Colon (tissue), 2 donors: Measurements from ENCODE around the gene CDH13.

Experiments
- FAIRE-seq: peaks from 2 replicates; lab custom pipeline; 2012; peaks lifted over from hg19 to GRCh38; lab: Jason Lieb, UNC
- donor health status: control.
- donor health status: control.

Gene CDH13

DNA sequence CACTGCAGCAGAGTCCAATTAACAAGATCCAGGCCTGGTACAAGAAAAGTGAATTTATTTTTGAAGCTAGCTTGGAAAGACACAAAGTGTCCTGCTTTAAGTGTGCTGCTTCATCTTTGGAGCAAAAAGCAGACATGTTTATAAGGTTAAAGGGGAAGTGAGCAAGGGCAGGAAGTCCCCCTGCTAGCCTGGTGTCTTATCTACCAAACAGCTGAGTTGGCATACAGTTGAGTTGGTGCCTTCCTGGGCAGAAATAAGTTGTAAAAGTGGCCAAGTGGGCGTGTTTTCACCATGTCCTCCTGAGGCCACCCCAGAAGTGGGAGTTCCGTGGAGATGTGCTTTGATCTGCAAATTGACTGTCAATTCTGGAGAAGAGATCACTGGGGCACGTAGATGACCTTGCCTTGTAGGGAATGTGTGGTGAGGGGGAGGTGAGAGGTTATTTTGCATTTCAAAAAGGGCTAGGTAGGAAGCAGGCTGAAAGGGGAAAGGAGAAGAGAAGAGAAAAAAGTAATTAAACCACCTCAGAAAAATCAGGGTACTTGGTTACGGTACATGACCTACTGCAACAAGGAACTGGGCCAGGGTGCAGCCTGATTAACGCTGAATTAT is 1142.7 kb downstream of the CDH13 start:
- FAIRE-seq = no peak

DNA sequence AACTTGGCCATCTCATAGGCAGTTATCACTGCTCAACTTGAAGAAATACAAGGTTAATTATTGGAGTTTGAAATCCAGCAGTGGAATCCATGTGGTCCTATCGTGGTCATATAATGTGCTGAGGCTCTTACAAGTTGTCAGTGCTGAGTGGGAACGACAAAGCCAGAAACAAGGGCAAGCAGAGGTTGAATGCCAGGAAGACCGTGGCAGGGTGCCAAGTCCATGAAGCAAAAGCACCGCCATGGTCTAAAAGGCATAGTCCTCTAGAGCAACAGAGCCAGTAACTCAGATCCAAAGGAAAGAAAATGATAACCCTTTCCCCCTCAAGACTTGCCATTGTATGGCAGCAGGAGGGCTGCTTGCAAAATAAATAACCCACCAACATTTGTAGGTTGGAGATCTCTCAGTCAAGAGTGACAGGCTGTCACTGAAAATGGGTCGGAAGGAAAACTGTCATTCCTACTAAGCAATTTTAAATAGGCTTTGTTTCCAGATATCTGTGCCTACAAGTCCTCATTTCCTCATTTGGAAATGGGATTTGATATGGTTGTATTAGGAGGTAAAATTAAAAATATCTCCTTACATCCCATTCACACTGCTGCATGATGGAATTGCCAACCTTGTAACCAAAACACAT is 1144.7 kb downstream of the CDH13 start:
- no peak for FAIRE-seq

DNA sequence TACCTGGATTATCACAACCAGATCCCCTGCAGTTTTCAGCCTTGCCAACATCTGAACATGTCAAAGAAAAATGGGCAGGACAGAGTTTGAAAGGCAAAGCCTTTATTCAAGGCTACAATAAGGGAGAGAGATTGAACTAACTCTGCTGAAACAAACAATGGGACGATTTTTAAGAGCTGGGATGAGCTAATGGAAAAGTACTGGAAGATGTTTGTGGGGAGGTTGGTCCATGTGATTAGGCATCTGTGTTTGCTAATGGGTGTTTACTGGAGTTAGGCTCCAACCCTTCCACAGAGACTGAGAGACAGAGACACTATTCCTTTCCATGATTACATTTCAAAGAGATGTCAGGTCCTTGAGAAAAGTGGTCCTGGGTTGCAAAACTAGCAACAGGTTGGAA is 1146.0 kb downstream of the CDH13 start:
- no peak for FAIRE-seq

DNA sequence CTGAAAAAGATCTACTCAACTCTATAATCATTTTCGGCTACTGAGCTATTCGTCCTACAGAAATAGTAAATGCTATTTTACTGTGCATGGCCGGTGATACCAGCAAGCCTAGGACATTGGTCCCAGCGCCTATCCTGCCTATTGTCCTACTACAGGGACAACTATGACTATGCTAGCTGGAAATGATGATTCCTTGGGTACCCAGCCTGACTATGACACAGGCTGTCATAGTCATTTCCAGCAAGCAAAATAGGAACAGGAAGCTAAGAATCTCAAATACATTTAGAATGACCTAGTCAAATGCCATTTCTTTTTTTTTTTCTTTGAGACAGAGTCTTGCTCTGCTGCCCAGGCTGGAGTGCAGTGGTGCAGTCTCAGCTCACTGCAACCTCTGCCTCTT is 1147.3 kb downstream of the CDH13 start:
- FAIRE-seq = no peak

DNA sequence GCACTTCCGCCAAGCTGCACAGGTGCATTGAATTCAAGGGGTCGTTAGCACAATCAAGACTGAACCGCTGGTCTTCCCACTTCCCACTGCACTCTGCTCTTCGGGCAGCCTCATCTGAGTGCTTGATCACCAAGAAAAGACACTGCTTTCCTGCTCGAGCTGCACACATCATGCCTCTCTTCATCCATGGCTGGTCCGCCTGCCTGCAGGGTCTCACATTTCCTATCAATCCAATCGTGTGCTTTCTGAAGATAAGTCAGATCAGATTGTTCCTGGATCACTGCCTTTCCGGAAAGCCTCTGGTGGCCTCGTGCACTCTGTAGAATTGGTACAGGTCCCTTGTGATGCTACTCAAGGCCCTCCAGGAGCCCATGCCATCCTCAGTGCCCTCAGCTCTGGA is 1150.2 kb downstream of the CDH13 start:
- FAIRE-seq = no peak

DNA sequence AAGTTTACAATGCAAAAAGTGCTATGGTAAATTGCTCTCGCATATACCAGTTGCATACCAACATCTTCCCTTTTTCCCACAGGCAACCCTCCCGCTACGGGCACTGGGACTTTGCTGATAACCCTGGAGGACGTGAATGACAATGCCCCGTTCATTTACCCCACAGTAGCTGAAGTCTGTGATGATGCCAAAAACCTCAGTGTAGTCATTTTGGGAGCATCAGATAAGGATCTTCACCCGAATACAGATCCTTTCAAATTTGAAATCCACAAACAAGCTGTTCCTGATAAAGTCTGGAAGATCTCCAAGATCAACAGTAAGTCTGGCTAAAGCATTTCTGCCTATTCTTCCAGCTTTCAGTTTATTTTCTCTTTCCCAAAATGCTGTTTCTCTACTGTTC is 1153.1 kb downstream of the CDH13 start:
- FAIRE-seq = no peak

DNA sequence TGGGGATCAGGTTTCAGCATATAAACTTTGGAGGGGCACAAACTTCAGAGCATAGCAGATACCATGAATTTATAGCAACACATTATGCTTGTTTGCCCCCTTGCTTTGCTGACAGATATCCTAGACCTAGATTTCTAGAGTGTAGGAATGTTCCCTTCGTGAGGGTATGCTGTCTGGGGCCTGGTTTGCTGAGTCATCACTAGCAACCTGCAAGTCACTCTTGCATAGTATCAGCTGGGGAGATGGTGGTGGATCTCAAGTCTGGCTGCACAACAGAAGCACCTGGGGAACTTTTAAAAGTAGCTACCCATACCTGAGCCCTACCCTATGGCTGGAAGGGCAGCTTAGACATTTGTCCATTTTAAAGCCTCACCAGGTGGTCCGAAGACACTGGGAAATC is 1158.7 kb downstream of the CDH13 start:
- FAIRE-seq = no peak

DNA sequence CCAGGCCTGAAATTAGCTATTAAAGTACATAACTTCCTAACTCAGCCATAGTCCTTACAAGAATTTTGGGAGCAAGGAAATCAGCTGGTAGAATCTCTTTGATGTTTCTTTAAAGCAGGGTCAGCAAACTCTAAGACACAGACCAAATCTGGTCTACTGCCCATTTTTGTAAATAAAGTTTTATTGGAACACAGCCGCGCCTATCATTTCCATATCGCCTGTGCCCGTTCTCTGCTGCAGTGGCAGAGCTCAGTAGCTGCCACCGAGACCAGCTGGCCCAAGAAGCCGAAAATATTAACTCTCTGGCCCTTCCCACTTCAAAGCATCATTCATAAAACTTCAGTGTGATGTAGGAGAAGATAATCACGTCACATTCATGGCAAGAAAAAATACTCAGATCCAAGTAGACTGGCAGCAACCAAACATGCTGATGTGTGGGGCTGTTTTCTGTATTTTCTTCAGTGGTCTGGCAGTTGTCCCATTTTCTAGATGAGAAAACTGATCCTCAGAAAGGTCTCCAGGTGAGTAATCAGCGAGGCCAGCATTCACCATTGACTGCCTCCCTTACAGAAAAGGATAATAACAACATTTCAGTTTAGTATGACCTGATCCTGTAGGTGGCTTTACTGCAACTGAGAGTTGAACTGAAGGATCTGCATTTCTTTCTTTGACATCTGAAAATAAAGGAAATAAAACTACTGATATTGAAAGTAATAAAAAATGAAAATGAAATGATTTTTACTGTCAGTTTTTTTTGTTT is 1163.1 kb downstream of the CDH13 start:
- no peak for FAIRE-seq

DNA sequence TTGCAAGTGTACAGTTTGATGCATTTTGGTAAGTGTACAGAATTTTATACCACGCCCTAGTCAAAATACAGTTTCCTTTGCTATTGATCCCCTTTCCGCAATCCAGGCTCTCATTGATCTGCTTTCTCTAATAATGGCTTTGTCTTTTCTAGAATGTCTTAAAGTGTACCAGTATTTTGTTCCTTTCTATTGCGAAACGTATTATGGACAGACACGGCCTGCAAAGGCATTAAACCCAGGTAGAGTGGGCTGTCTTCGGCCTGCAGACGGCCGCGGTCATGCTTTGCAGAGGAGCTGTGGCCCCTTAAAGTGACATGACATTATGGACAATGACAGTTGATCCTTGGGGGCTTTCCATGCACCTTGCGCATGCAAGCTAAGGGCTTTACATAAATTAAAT is 1165.1 kb downstream of the CDH13 start:
- FAIRE-seq = no peak

DNA sequence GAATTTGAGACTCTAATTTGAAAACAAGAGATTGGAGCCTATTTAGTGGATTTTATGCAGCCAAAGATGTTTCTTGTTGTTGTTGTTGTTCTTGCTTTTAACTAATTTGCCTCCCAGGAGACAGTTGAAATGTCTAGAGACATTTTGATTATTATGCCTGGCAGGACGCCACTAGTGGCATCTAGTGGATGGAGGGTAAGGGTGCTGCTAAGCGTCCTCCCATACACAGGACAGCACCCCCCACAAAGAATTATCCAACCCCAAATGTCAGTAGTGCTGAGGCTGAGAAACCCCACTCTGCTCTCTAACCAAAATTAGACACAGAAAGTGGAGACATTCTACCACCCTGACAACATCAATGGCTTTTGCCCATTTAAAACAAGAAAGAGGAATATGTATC is 1165.6 kb downstream of the CDH13 start:
- FAIRE-seq = no peak

DNA sequence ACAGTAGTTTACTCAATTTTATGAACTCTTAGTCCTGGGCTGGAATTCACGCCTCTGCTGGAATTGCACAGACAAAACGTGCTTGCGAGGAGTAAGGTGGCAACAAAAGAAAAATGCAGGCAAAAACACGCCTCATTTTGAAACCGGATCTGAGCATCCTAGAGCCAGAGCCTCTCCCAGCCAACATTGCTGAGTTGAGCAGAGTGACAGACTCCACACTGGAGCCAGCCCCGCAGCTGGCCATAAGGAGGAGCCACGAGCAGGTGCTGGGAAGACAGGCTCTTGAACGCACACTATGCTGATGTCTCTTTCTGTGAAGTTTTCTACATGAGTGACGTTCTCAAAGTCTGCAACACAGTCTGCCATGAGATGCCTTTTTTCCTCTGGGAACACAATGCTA is 1166.4 kb downstream of the CDH13 start:
- no peak for FAIRE-seq

DNA sequence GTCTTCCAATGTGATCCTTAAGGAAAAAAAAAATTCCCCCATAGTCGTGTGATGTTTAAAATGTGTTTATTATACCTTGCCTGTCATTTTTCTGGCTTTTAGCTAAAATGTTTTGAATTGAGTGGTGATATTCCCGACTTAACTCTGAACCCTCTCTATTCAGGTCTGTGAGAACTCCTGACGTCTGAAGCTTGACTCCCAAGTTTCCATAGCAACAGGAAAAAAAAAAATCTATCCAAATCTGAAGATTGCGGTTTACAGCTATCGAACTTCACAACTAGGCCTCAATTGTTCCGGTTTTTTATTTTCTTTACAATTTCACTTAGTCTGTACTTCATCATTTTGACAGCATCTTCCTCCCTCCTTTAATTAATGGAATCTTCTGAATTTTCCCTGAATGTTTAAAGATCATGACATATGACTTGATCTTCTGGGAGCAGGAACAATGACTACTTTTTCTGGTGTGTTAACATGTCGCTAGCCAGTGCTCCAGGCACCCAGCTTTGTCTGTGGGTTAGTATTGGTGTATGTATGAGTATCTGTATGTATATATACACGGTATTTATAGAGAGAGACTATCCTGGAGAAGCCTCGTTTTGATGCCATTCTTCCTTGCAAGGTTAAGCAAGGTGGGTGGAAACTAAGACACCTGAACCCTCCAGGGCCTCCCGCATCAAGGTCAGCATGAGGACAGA is 1168.2 kb downstream of the CDH13 start:
- FAIRE-seq = no peak

DNA sequence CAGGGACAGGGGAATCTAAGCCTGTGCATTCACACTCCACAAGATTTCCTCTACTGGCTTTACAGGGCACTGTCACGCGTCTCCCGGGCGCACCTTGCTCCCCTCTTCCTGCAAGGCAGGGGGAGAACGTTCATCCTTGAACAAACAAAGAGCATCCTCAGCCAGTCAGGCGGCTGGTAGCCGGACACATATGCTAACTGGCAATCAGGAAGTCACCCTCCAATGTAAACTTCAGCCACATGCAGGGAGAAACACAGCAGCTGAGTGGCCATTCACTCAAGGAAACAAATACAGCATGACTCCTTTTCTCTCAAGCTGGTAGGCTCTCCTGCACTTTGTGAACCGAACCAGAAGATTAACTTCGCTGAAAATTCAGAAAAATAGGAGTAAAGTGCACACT is 1170.2 kb downstream of the CDH13 start:
- FAIRE-seq = no peak

DNA sequence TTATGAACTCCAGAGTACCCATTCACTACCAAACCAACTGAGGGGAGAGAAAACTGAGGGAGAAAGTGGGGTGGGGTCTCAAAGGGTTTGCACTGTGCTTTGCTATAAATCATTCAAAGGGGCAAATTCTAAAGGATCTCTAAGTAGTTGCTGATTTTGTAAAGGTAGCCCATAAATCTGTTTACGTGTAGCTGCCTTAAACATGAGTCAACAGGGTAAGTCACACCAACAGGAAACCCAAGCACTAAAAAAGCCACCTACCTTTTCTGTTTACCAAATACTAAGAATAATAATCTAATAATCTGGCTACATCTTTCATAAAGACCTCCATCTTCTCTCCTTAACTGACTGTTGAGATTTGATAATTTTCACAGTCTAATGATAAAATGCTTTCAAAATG is 1172.6 kb downstream of the CDH13 start:
- FAIRE-seq = no peak

DNA sequence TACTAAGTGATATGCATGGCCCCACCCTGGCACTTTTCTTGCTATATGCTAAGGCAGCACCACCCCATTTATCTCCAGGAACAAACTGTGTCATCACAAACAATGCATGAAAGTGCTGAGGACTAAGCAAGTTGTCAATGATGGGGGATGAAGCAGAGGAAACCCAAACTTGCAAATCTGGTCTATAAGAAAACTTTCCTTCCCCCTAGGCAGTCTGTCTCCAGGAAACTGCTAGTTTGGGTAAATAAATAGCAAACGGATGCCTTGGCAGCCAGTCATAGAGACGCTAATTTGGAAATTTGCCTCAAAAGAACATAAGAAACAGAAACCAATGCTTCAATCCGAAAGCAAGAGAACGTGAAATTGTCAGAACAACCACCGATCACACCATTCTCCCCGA is 1175.4 kb downstream of the CDH13 start:
- no peak for FAIRE-seq

DNA sequence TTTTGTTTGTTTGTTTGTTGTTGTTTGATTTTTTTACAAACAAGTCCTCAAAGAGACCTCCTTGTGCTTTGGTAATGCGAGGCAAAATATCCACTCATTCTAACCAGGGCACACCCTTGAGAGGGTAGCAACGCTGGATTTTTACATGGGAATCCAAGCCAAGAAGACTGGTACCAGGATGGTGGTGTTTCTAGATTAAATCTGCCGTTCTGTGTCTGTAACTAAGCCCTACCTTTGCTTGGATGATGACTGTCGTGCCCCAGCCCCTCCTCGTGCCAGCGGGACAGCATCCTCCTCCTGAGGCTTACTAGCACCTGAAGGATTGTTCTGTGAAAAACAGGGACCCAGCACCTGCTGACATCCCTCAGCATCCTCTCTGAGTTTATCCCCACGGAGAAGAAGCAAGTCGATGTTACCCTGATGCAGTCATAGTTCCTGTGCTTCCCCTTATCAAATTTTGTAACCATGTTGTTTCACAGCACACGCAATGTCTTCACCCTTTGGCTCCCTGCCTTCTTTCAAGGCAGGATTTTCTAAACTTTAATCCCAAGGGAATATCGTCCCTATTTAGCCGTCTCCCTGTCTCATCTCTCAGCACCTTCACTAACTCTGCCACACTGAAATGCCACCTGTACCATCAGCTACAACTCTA is 1175.9 kb downstream of the CDH13 start:
- FAIRE-seq = no peak

DNA sequence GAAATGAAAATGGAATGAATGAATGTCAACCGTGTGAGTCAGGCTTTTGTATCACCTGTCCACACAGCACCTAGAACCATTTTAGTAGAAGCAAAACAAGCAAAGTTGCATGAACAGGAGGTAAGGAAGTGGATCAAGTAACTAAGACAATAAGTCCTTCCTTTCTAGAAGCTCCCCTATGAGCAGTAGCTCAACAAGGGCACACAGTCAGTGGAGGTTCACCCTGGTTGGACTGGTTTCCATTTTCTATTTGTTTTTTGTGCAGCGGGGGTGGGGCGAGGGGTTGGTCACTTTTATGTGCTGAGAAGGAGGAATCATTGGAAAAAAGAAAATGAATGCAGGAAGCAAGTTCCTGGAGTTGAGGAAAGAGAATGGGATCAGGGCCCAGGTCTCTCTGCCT is 1177.0 kb downstream of the CDH13 start:
- no peak for FAIRE-seq

DNA sequence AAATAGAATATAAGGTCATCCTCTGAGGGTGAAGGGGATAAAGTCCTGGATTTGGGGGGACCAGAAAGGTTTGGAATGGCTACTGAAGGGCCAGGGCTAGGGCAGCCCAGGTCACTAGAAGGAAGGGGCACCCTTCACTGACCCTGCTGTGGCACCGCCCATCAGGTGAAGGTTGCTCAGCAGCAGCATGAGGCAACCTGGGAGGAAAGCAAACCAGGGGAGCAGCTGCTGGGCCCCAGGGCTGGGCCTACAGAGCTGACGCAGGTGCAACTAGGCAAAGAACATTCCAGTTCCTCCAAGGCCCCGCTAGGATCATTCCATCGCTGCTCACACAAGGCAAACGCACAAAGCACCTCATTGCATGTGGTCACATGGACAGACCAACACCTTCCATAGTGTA is 1177.6 kb downstream of the CDH13 start:
- FAIRE-seq = no peak

DNA sequence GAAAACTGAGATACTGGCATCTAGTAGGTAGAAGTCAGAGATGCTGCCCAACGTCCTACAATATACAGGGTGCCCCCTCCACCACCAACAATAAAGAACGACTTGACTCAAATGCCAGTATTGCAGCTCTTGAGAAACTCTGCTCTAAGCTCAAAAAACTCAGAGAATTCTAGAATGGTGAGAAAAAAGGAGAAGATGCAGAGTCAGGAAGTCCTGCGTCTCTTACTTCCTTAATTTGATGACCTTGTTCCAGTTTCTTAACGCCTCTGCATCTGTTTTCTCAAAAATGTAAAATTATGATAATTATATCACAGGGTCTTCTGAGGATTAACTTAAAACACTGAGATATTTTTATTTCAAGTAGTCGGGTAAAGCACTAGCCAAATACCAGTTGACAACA is 1179.3 kb downstream of the CDH13 start:
- no peak for FAIRE-seq

DNA sequence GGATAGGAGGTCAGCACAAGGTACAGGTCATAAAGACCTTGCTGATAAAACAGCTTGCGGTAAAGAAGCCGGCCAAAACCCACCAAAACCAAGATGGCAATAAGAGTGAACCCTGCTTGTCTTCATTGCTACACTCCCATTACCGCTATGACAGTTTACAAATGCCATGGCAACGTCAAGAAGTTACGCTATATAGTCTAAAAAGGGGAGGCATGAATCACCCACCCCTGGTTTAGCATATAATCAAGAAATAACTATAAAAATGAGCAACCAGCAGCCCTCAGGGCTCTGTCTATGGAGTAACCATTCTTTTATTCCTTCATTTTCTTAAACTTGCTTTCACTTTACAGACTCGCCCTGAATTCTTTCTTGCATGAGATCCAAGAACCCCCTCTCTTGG is 1180.0 kb downstream of the CDH13 start:
- FAIRE-seq = no peak

DNA sequence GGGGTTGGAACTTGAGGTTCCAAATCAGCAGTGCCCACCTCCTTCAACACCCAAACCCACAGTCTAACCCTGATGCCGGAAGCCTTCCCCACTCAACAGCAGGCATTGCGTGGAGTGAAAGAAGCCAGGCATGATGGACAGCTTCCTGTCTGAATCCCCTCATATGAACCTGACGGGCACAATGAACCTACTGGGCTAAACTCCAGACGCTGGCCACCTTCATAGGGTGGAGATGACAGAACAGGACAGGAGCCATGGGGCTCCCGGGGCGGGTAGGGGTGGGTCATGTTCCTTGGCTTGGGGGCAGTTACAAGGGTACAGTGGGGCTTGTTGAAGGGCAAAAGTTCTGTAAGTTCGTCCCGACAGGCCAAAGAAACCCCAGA is 1180.5 kb downstream of the CDH13 start:
- no peak for FAIRE-seq

DNA sequence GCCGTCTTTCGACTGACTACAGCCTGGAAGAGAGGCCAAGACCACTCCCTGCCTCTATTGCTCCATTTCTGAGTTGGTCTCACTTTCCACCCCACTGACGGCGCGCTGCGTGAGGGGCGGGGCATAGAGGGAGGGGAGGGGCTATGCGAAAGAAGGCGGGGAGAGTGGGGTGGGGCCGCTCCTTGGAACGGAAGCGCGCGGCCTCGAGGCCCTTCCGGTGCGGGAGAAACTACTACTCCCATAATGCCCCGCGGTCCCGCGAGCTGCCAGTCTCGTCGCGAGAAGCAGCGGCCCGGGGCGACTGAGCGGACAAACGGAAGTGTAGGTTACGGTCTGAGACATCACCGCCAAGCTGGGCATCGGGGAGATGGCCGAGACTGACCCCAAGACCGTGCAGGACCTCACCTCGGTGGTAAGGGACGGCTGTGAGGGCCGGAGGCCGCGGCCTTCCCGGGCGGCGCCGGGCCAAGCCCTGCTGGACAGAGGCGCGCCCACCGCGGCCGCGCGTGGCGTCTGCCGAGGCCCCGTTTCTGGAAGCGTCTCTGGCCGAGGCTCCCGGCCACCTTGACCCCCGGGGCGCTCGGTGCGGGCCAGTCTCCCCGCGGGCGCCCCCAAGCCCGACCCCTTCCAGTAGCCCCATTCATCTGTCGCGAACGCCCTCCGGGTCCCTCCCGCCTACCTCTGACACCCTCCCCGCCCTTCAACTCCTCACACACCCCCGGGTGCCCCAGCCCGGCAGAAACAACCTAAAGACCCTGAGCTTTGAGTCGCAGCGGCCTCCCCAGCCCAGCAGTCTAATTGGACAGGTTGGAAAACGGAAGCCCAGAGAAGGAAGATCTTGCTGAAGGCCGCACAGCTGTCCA is 1181.2 kb downstream of the CDH13 start, which contains the start of gene HSBP1:
Gene HSBP1, plus strand, starts transcription at position 269 of the 863 bp plus-strand sequence. Its CDS starts 99 bp downstream, at position 368.
- no peak for FAIRE-seq
